Measurements from ENCODE around the gene INHBE.
"Not testable (repeated sequence)": the region's sequence is repeated elsewhere in the genome, so short reads cannot be mapped to it uniquely, and the experiment has no call there.

Gene INHBE

GRCh38 chr12:57498132-57498502 lies 43.0 kb downstream of the INHBE start:
- Histone ChIP-seq H3K36me3 (ENCODE audit: control insufficient read depth, insufficient read depth, low read length) (peaks cover 24% of the 10 kb centered on the region), H3K4me3 (ENCODE audit: low read length) (no peak overlapping the region)
- no CpG with 5 or more reads among the region's 9 CpGs for WGBS (ENCODE audit: insufficient coverage, insufficient read length)

GRCh38 chr12:57498571-57498970 lies 43.5 kb downstream of the INHBE start:
- Histone ChIP-seq H3K36me3 (ENCODE audit: control insufficient read depth, insufficient read depth, low read length) (peaks cover 24% of the 10 kb centered on the region), H3K4me3 (ENCODE audit: low read length) (no peak overlapping the region), H3K27me3 (ENCODE audit: control insufficient read depth, insufficient read depth, low read length) (no peaks in the 10 kb centered on the region), H3K4me1 (ENCODE audit: control insufficient read depth, insufficient read depth, low read length) (no peaks in the 10 kb centered on the region), H3K9me3 (ENCODE audit: control insufficient read depth, insufficient read depth, low read length) (no peaks in the 10 kb centered on the region), H3K27ac (ENCODE audit: low read length) (no peak overlapping the region)
- DNase-seq (ENCODE audit: low read depth, low spot score): no peak
- WGBS (ENCODE audit: insufficient coverage, insufficient read length): no CpG with 5 or more reads among the region's 4 CpGs

More at GRCh38 chr12:57498132-57498502, 43.0 kb downstream of the INHBE start:
- Histone ChIP-seq H3K27me3 (ENCODE audit: control insufficient read depth, insufficient read depth, low read length) (no peaks in the 10 kb centered on the region), H3K27ac (ENCODE audit: low read length) (no peak overlapping the region), H3K9me3 (ENCODE audit: control insufficient read depth, insufficient read depth, low read length) (no peaks in the 10 kb centered on the region), H3K4me1 (ENCODE audit: control insufficient read depth, insufficient read depth, low read length) (no peaks in the 10 kb centered on the region)
- no peak for DNase-seq (ENCODE audit: low read depth, low spot score)

- Histone ChIP-seq H3K9me3 (ENCODE audit: control insufficient read depth, insufficient read depth, low read length) (no peaks in the 10 kb centered on the region), H3K27ac (ENCODE audit: low read length) (no peak overlapping the region), H3K4me1 (ENCODE audit: control insufficient read depth, insufficient read depth, low read length) (no peaks in the 10 kb centered on the region), H3K36me3 (ENCODE audit: control insufficient read depth, insufficient read depth, low read length) (peaks cover 31% of the 10 kb centered on the region), H3K4me3 (ENCODE audit: low read length) (no peak overlapping the region), H3K27me3 (ENCODE audit: control insufficient read depth, insufficient read depth, low read length) (no peaks in the 10 kb centered on the region)
- DNase-seq (ENCODE audit: low read depth, low spot score): no peak
- no CpG with 5 or more reads among the region's 11 CpGs for WGBS (ENCODE audit: insufficient coverage, insufficient read length)
Observed at GRCh38 chr12:57500213-57500612, 45.1 kb downstream of the INHBE start.

- not testable (repeated sequence) for H3K9me3 ChIP-seq (ENCODE audit: control insufficient read depth, insufficient read depth, low read length); DNase-seq (ENCODE audit: low read depth, low spot score); H3K4me1 ChIP-seq (ENCODE audit: control insufficient read depth, insufficient read depth, low read length); H3K27ac ChIP-seq (ENCODE audit: low read length); H3K27me3 ChIP-seq (ENCODE audit: control insufficient read depth, insufficient read depth, low read length); H3K4me3 ChIP-seq (ENCODE audit: low read length)
- no CpG with 5 or more reads among the region's 22 CpGs for WGBS (ENCODE audit: insufficient coverage, insufficient read length)
- peaks cover 34% of the 10 kb centered on the region for H3K36me3 ChIP-seq (ENCODE audit: control insufficient read depth, insufficient read depth, low read length)
Observed at GRCh38 chr12:57502311-57502969, 47.3 kb downstream of the INHBE start.

GRCh38 chr12:57506541-57506940 lies 51.4 kb downstream of the INHBE start:
- no CpG with 5 or more reads among the region's 4 CpGs for WGBS (ENCODE audit: insufficient coverage, insufficient read length)
- H3K9me3 ChIP-seq (ENCODE audit: control insufficient read depth, insufficient read depth, low read length); H3K4me1 ChIP-seq (ENCODE audit: control insufficient read depth, insufficient read depth, low read length); H3K27me3 ChIP-seq (ENCODE audit: control insufficient read depth, insufficient read depth, low read length); H3K4me3 ChIP-seq (ENCODE audit: low read length); H3K27ac ChIP-seq (ENCODE audit: low read length); DNase-seq (ENCODE audit: low read depth, low spot score): not testable (repeated sequence)
- H3K36me3 ChIP-seq (ENCODE audit: control insufficient read depth, insufficient read depth, low read length): peaks cover 23% of the 10 kb centered on the region
